Neuronal stem cell (in vitro differentiated cells): ENCODE results near the gene EFS. TPM values are rescaled to one million over a fixed set of nuclear protein-coding genes. Genes with fewer than 3 reads are reported as not detected.

ENCODE experiments used
- DNase-seq: peaks from one replicate; pipeline ENCODE4 v3.0.0-alpha.2; 2013; ENCODE audit warnings: low spot score
- H2AFZ ChIP-seq: one replicate; pipeline ENCODE4 v1.6.1; 2013; ENCODE audit warnings: mild to moderate bottlenecking, low read length, inconsistent platforms
- H2AK5ac ChIP-seq: 2 replicates; pipeline ENCODE4 v1.6.1; 2013; ENCODE audit warnings: low read depth, mild to moderate bottlenecking, inconsistent platforms, low read length, moderate library complexity, mixed read lengths
- H2BK120ac ChIP-seq: 2 replicates; pipeline ENCODE4 v1.6.1; 2013; ENCODE audit warnings: low read depth, mild to moderate bottlenecking, inconsistent platforms, low read length, moderate library complexity, mixed read lengths
- H2BK12ac ChIP-seq: one replicate; pipeline ENCODE4 v1.6.1; 2013; ENCODE audit warnings: low read length, inconsistent platforms
- H2BK15ac ChIP-seq: 2 replicates; pipeline ENCODE4 v1.6.1; 2013; ENCODE audit warnings: mild to moderate bottlenecking, low read length, inconsistent platforms, mixed read lengths
- H2BK5ac ChIP-seq: one replicate; pipeline ENCODE4 v1.6.1; 2013; ENCODE audit warnings: inconsistent platforms, mild to moderate bottlenecking, low read length, moderate library complexity
- H3K14ac ChIP-seq: one replicate; pipeline ENCODE4 v1.6.1; 2013; ENCODE audit warnings: low read length, inconsistent platforms
- H3K18ac ChIP-seq: 2 replicates; pipeline ENCODE4 v1.6.1; 2013; ENCODE audit warnings: low read length, inconsistent platforms
- H3K23ac ChIP-seq: 2 replicates; pipeline ENCODE4 v1.6.1; 2013; ENCODE audit warnings: low read depth, mild to moderate bottlenecking, mixed read lengths, low read length, inconsistent platforms; ENCODE audit not compliant: poor library complexity
- H3K27ac ChIP-seq: replicated peaks from 3 replicates; pipeline ENCODE4 v1.5.1; 2013; ENCODE audit warnings: low read length, inconsistent platforms
- H3K27me3 ChIP-seq, 3 experiments: 2 replicates each; pipeline ENCODE4 v1.6.1; 2013; ENCODE audit warnings: low read length in 3 of 3, mild to moderate bottlenecking in 2 of 3, inconsistent platforms in 1 of 3, low read depth in 1 of 3, mixed read lengths in 1 of 3, moderate library complexity in 1 of 3; ENCODE audit not compliant: control insufficient read depth in 3 of 3, insufficient read depth in 3 of 3
- H3K36me3 ChIP-seq, 2 donors: replicated peaks in 1 of 2; 2 replicates each; pipeline ENCODE4 v1.6.1; 2013; ENCODE audit warnings: low read length in 2 of 2; ENCODE audit not compliant: control insufficient read depth in 2 of 2, insufficient read depth in 2 of 2
- H3K4ac ChIP-seq: 2 replicates; pipeline ENCODE4 v1.6.1; 2013; ENCODE audit warnings: inconsistent platforms, mild to moderate bottlenecking, low read length, moderate library complexity
- H3K4me1 ChIP-seq, 2 donors: 1 replicate in 1 of 2; 2 replicates in 1 of 2; pipeline ENCODE4 v1.6.1; 2013; ENCODE audit warnings: low read length in 2 of 2, low read depth in 1 of 2; ENCODE audit not compliant: control insufficient read depth in 2 of 2, insufficient read depth in 1 of 2
- H3K4me2 ChIP-seq: one replicate; pipeline ENCODE4 v1.6.1; 2013; ENCODE audit warnings: mild to moderate bottlenecking, low read length, inconsistent platforms; ENCODE audit not compliant: insufficient read depth, poor library complexity, severe bottlenecking
- H3K4me3 ChIP-seq, 2 donors: 2 replicates each; pipeline ENCODE4 v1.5.1; 2013; ENCODE audit warnings: low read length in 2 of 2, mild to moderate bottlenecking in 2 of 2, inconsistent platforms in 1 of 2, moderate library complexity in 1 of 2
- H3K79me1 ChIP-seq: one replicate; pipeline ENCODE4 v1.6.1; 2013; ENCODE audit warnings: low read depth, mild to moderate bottlenecking, inconsistent platforms, low read length, moderate library complexity
- H3K9ac ChIP-seq: one replicate; pipeline ENCODE4 v1.6.1; 2013; ENCODE audit warnings: mild to moderate bottlenecking, low read depth, low read length, inconsistent platforms; ENCODE audit not compliant: poor library complexity
- H3K9me3 ChIP-seq, 2 donors: replicated peaks in 1 of 2; 2 replicates each; pipeline versions ENCODE3 to v1.6.1; 2013; ENCODE audit warnings: low read length in 2 of 2, mild to moderate bottlenecking in 2 of 2, inconsistent platforms in 1 of 2, low read depth in 1 of 2, mixed read lengths in 1 of 2, moderate library complexity in 1 of 2; ENCODE audit not compliant: control insufficient read depth in 2 of 2, insufficient read depth in 1 of 2
- H4K8ac ChIP-seq: one replicate; pipeline ENCODE4 v1.6.1; 2013; ENCODE audit warnings: low read depth, mild to moderate bottlenecking, inconsistent platforms, low read length, moderate library complexity
- H4K91ac ChIP-seq: one replicate; pipeline ENCODE4 v1.6.1; 2013; ENCODE audit warnings: low read length, low read depth, mild to moderate bottlenecking, inconsistent platforms; ENCODE audit not compliant: poor library complexity
- WGBS, 2 donors: extraction: QIAGEN DNeasy Blood & Tissue Kit; methylation state at CpG; one replicate each; pipeline ENCODE4 v1.1.7; 2013; ENCODE audit warnings: missing lambda C conversion rate in 2 of 2, mixed read lengths in 1 of 2; ENCODE audit not compliant: insufficient read length in 2 of 2, insufficient replicate concordance in 1 of 2; ENCODE audit errors: extremely low coverage in 2 of 2; 5-methylcytosine and 5-hydroxymethylcytosine counted together
- polyA plus RNA-seq, 2 experiments: library from polyadenylated mRNA; stranded (reverse); fragments of 200-250 nt; gene quantifications; one replicate each; pipeline ENCODE4 v1.2.3, GENCODE V29; 2013

EFS gene
- polyA plus RNA-seq (2013, experiment 1 of 2) = 74.5 TPM
- 74.5 TPM for polyA plus RNA-seq (2013, experiment 2 of 2)

- H3K18ac ChIP-seq = peak within 1 kb of the TSS; percentile 99
- H2BK5ac ChIP-seq = peak within 1 kb of the TSS; percentile 96
- WGBS, 2 donors = no CpG with 5 or more reads among the region's 74 CpGs
- H2BK12ac ChIP-seq = peak within 1 kb of the TSS; percentile 63
- H3K9me3 ChIP-seq = no peaks in the 10 kb centered on the region
- peak within 1 kb of the TSS; percentile 87 for H3K4me2 ChIP-seq
- peak within 1 kb of the TSS; percentile 66 for H4K8ac ChIP-seq
- H3K27ac ChIP-seq = peak within 1 kb of the TSS; percentile 96
- H4K91ac ChIP-seq = peak within 1 kb of the TSS; percentile 83
- DNase-seq = peak; percentile 29
- H2AK5ac ChIP-seq = peak within 1 kb of the TSS; percentile 99
- H3K36me3 ChIP-seq = peaks cover 10 to 38% of the 10 kb centered on the region in 2 donors
- peaks cover 0 to 19% (median 2%) of the 10 kb centered on the region in 3 experiments for H3K27me3 ChIP-seq
- H3K4me1 ChIP-seq = peaks cover 12 to 17% of the 10 kb centered on the region in 2 donors
- peak within 1 kb of the TSS; percentile 99 for H3K9ac ChIP-seq
- peak within 1 kb of the TSS; percentile 93 for H2AFZ ChIP-seq
- peak within 1 kb of the TSS; percentile 68 for H2BK15ac ChIP-seq
- H3K14ac ChIP-seq = peak within 1 kb of the TSS; percentile 99
- peak within 1 kb of the TSS; percentile 85 for H2BK120ac ChIP-seq
- H3K4me3 ChIP-seq = peak within 1 kb of the TSS; percentile 91 to 94
- peaks cover 5% of the 10 kb centered on the region for H3K79me1 ChIP-seq
- H3K23ac ChIP-seq = peak within 1 kb of the TSS; percentile 87
- H3K4ac ChIP-seq = peak within 1 kb of the TSS; percentile 80
Measured at GRCh38 chr14:23365036-23365731, at the start of gene EFS. TSS of gene EFS (minus strand) at chr14:23365172. CDS start at chr14:23365025, 147 bp downstream.

- Histone ChIP-seq H3K14ac (no peak overlapping the region), H3K79me1 (no peaks in the 10 kb centered on the region), H2AK5ac (peak overlapping the region; percentile 54), H3K4me1 (peaks cover 5% of the 10 kb centered on the region in 2 donors), H4K91ac (no peak overlapping the region), H2BK5ac (no peak overlapping the region), H3K4ac (no peak overlapping the region), H2BK12ac (no peak overlapping the region), H2BK15ac (no peak overlapping the region), H3K4me2 (no peak overlapping the region), H2BK120ac (no peak overlapping the region), H3K27ac (no peak overlapping the region), H3K36me3 (no peaks in the 10 kb centered on the region), H3K9me3 (peaks cover 0 to 2% of the 10 kb centered on the region in 2 donors), H3K4me3 (no peak overlapping the region), H3K27me3 (peaks cover 0 to 24% (median 0%) of the 10 kb centered on the region in 3 experiments), H3K23ac (no peak overlapping the region), H3K9ac (no peak overlapping the region), H2AFZ (no peak overlapping the region), H4K8ac (no peak overlapping the region), H3K18ac (no peak overlapping the region)
- WGBS, 2 donors = no CpG with 5 or more reads among the region's 3 CpGs
- no peak for DNase-seq
Measured at GRCh38 chr14:23414254-23414653, 49.3 kb upstream of the EFS start.

- DNase-seq = no peak
- no peak overlapping the region for H3K27ac ChIP-seq
- H3K4me3 ChIP-seq = no peak overlapping the region
- no peaks in the 10 kb centered on the region for H3K9me3 ChIP-seq
- H3K14ac ChIP-seq = peak overlapping the region; percentile 99
- H3K4me2 ChIP-seq = no peak overlapping the region
- H2AK5ac ChIP-seq = no peak overlapping the region
- peak overlapping the region; percentile 75 for H2BK15ac ChIP-seq
- no peak overlapping the region for H3K23ac ChIP-seq
- no peak overlapping the region for H2AFZ ChIP-seq
- H2BK5ac ChIP-seq = peak overlapping the region; percentile 44
- H3K4me1 ChIP-seq = peaks cover 5% of the 10 kb centered on the region in 2 donors
- no CpG with 5 or more reads among the region's 16 CpGs for WGBS, 2 donors
- H4K91ac ChIP-seq = no peak overlapping the region
- H2BK120ac ChIP-seq = no peak overlapping the region
- H2BK12ac ChIP-seq = no peak overlapping the region
- no peak overlapping the region for H4K8ac ChIP-seq
- H3K79me1 ChIP-seq = no peaks in the 10 kb centered on the region
- no peaks in the 10 kb centered on the region for H3K36me3 ChIP-seq
- peak overlapping the region; percentile 40 for H3K4ac ChIP-seq
- H3K27me3 ChIP-seq = peaks cover 0 to 24% (median 0%) of the 10 kb centered on the region in 3 experiments
- H3K18ac ChIP-seq = peak overlapping the region; percentile 22
- H3K9ac ChIP-seq = no peak overlapping the region
Measured at GRCh38 chr14:23413681-23414080, 48.7 kb upstream of the EFS start.
